Measurements from ENCODE around the gene SYNE3. TPM values are rescaled to one million over a fixed set of nuclear protein-coding genes. Genes with fewer than 3 reads are reported as not detected.

The SYNE3 gene
- total and polyA plus RNA-seq, 9 of the 15 experiments (the other 6 are each of a cell fraction or from before 2014, with no cell fraction given) = 0.04 to 3.1 (median 0.55) TPM

GRCh38 chr14:95526483-95527386 is 10.3 kb upstream of the SYNE3 start (continued):
- no peak for TF ChIP-seq ILK (tag; IDR thresholded peaks at IDR 0.05; ENCODE audit: borderline replicate concordance, low read depth)
- no peak for TF ChIP-seq HDGF (IDR thresholded peaks at IDR 0.05)
- no peak for TF ChIP-seq NR2C2 (CRISPR knock-in tag; IDR thresholded peaks at IDR 0.05)
- TF ChIP-seq NR2C2 (tag; IDR thresholded peaks at IDR 0.05) = no peak
- TF ChIP-seq, protein P1, sequence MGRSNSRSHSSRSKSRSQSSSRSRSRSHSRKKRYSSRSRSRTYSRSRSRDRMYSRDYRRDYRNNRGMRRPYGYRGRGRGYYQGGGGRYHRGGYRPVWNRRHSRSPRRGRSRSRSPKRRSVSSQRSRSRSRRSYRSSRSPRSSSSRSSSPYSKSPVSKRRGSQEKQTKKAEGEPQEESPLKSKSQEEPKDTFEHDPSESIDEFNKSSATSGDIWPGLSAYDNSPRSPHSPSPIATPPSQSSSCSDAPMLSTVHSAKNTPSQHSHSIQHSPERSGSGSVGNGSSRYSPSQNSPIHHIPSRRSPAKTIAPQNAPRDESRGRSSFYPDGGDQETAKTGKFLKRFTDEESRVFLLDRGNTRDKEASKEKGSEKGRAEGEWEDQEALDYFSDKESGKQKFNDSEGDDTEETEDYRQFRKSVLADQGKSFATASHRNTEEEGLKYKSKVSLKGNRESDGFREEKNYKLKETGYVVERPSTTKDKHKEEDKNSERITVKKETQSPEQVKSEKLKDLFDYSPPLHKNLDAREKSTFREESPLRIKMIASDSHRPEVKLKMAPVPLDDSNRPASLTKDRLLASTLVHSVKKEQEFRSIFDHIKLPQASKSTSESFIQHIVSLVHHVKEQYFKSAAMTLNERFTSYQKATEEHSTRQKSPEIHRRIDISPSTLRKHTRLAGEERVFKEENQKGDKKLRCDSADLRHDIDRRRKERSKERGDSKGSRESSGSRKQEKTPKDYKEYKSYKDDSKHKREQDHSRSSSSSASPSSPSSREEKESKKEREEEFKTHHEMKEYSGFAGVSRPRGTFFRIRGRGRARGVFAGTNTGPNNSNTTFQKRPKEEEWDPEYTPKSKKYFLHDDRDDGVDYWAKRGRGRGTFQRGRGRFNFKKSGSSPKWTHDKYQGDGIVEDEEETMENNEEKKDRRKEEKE (IDR thresholded peaks at IDR 0.05; ENCODE audit: borderline replicate concordance in 1 of 2, control insufficient read depth in 1 of 2, low read depth in 2 of 2, low read length in 1 of 2) = no peak
- no peak for TF ChIP-seq ZBTB17 (CRISPR knock-in tag; IDR thresholded peaks at IDR 0.05)
- TF ChIP-seq, protein P2, sequence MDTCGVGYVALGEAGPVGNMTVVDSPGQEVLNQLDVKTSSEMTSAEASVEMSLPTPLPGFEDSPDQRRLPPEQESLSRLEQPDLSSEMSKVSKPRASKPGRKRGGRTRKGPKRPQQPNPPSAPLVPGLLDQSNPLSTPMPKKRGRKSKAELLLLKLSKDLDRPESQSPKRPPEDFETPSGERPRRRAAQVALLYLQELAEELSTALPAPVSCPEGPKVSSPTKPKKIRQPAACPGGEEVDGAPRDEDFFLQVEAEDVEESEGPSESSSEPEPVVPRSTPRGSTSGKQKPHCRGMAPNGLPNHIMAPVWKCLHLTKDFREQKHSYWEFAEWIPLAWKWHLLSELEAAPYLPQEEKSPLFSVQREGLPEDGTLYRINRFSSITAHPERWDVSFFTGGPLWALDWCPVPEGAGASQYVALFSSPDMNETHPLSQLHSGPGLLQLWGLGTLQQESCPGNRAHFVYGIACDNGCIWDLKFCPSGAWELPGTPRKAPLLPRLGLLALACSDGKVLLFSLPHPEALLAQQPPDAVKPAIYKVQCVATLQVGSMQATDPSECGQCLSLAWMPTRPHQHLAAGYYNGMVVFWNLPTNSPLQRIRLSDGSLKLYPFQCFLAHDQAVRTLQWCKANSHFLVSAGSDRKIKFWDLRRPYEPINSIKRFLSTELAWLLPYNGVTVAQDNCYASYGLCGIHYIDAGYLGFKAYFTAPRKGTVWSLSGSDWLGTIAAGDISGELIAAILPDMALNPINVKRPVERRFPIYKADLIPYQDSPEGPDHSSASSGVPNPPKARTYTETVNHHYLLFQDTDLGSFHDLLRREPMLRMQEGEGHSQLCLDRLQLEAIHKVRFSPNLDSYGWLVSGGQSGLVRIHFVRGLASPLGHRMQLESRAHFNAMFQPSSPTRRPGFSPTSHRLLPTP (IDR thresholded peaks at IDR 0.05; ENCODE audit: borderline replicate concordance, extremely low read depth, insufficient read length) = no peak
- no peak for TF ChIP-seq ZNF224 (CRISPR knock-in tag; IDR thresholded peaks at IDR 0.05)
- TF ChIP-seq CREB1 (IDR thresholded peaks at IDR 0.05) = no peak
- TF ChIP-seq CREB1 (CRISPR knock-in tag; IDR thresholded peaks at IDR 0.05) = no peak
- TF ChIP-seq, protein P3, sequence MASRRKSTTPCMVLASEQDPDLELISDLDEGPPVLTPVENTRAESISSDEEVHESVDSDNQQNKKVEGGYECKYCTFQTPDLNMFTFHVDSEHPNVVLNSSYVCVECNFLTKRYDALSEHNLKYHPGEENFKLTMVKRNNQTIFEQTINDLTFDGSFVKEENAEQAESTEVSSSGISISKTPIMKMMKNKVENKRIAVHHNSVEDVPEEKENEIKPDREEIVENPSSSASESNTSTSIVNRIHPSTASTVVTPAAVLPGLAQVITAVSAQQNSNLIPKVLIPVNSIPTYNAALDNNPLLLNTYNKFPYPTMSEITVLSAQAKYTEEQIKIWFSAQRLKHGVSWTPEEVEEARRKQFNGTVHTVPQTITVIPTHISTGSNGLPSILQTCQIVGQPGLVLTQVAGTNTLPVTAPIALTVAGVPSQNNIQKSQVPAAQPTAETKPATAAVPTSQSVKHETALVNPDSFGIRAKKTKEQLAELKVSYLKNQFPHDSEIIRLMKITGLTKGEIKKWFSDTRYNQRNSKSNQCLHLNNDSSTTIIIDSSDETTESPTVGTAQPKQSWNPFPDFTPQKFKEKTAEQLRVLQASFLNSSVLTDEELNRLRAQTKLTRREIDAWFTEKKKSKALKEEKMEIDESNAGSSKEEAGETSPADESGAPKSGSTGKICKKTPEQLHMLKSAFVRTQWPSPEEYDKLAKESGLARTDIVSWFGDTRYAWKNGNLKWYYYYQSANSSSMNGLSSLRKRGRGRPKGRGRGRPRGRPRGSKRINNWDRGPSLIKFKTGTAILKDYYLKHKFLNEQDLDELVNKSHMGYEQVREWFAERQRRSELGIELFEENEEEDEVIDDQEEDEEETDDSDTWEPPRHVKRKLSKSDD (conservative IDR thresholded peaks at IDR 0.05; ENCODE audit: low read length) = no peak
- no peak; the same call in 1 of the 2 replicates for TF ChIP-seq SMAD4 (CRISPR knock-in tag; conservative IDR thresholded peaks at IDR 0.05)
- no peak for TF ChIP-seq ZNF644 (tag; IDR thresholded peaks at IDR 0.05; ENCODE audit: low read depth)
- TF ChIP-seq, protein P4, sequence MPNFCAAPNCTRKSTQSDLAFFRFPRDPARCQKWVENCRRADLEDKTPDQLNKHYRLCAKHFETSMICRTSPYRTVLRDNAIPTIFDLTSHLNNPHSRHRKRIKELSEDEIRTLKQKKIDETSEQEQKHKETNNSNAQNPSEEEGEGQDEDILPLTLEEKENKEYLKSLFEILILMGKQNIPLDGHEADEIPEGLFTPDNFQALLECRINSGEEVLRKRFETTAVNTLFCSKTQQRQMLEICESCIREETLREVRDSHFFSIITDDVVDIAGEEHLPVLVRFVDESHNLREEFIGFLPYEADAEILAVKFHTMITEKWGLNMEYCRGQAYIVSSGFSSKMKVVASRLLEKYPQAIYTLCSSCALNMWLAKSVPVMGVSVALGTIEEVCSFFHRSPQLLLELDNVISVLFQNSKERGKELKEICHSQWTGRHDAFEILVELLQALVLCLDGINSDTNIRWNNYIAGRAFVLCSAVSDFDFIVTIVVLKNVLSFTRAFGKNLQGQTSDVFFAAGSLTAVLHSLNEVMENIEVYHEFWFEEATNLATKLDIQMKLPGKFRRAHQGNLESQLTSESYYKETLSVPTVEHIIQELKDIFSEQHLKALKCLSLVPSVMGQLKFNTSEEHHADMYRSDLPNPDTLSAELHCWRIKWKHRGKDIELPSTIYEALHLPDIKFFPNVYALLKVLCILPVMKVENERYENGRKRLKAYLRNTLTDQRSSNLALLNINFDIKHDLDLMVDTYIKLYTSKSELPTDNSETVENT (CRISPR knock-in tag; IDR thresholded peaks at IDR 0.05) = no peak
